H1 (cell line): Measurements from ENCODE around the gene LEO1. TPM values are rescaled to one million over a fixed set of nuclear protein-coding genes. Genes with fewer than 3 reads are reported as not detected.

Experiments
- CTCF ChIA-PET: fragments of 300-600 bp; sonication (Branson Sonifier 250); formaldehyde crosslinking; loops from one replicate; lab custom pipeline; 2021; ENCODE audit not compliant: partially characterized antibody; lab: Charles Lee
- POLR2A ChIA-PET: fragments of 300-600 bp; sonication (Branson Sonifier 250); formaldehyde crosslinking; loops from one replicate; lab custom pipeline; 2021; ENCODE audit warnings: inconsistent platforms; ENCODE audit not compliant: partially characterized antibody; lab: Charles Lee
- DNase-seq, 2 experiments: peaks; one replicate each; pipeline versions ENCODE4 v3.0.0 to v3.0.0-alpha.2; 2010 to 2022; ENCODE audit warnings: low spot score in 2 of 2, low read depth in 1 of 2, mixed read lengths in 1 of 2
- FAIRE-seq: peaks from 2 replicates; lab custom pipeline; 2011; peaks lifted over from hg19 to GRCh38; lab: Jason Lieb, UNC
- H2AFZ ChIP-seq: 2 replicates; pipeline ENCODE4 v1.8.1; 2012; ENCODE audit warnings: low read length, inconsistent platforms
- H2AK5ac ChIP-seq: 2 replicates; pipeline ENCODE4 v1.6.1; 2013; ENCODE audit warnings: low read depth, low read length
- H2BK120ac ChIP-seq: replicated peaks from 2 replicates; pipeline ENCODE3; 2013; ENCODE audit warnings: low read depth, low read length, inconsistent platforms
- H2BK12ac ChIP-seq: 2 replicates; pipeline ENCODE4 v1.6.1; 2013; ENCODE audit warnings: low read depth, low read length
- H2BK15ac ChIP-seq: 2 replicates; pipeline ENCODE4 v1.6.1; 2013; ENCODE audit warnings: low read length
- H2BK20ac ChIP-seq: 2 replicates; pipeline ENCODE4 v1.6.1; 2013; ENCODE audit warnings: low read length
- H2BK5ac ChIP-seq: 2 replicates; pipeline ENCODE4 v1.6.1; 2013; ENCODE audit warnings: low read depth, low read length
- H3K14ac ChIP-seq: 2 replicates; pipeline ENCODE4 v1.6.1; 2013; ENCODE audit warnings: inconsistent platforms; ENCODE audit not compliant: insufficient read length
- H3K18ac ChIP-seq: 2 replicates; pipeline ENCODE4 v1.6.1; 2013; ENCODE audit warnings: low read length; ENCODE audit errors: extremely low read depth
- H3K23ac ChIP-seq: 2 replicates; pipeline ENCODE4 v1.6.1; 2013; ENCODE audit warnings: inconsistent platforms; ENCODE audit not compliant: insufficient read length
- H3K23me2 ChIP-seq: 2 replicates; pipeline ENCODE4 v1.6.1; 2013; ENCODE audit warnings: low read depth, low read length
- H3K27ac ChIP-seq: 2 replicates; pipeline ENCODE4 v1.6.1; 2011; ENCODE audit warnings: low read depth, low read length, inconsistent platforms
- H3K27me3 ChIP-seq, 4 experiments: replicated peaks in 1 of 4; 1 replicate in 1 of 4; 2 replicates in 3 of 4; pipeline versions ENCODE4 v1.6.1 to v1.8.1; 2011 to 2013; ENCODE audit warnings: low read length in 3 of 4, mild to moderate bottlenecking in 3 of 4, inconsistent platforms in 2 of 4, mixed read lengths in 2 of 4, moderate library complexity in 1 of 4; ENCODE audit not compliant: control insufficient read depth in 3 of 4, insufficient read depth in 3 of 4; ENCODE audit errors: extremely low read depth in 1 of 4
- H3K36me3 ChIP-seq, 4 experiments: 2 replicates each; pipeline versions ENCODE4 v1.6.1 to v1.8.1; 2011 to 2013; ENCODE audit warnings: mild to moderate bottlenecking in 4 of 4, low read length in 3 of 4, moderate library complexity in 2 of 4, control low read depth in 1 of 4, inconsistent platforms in 1 of 4; ENCODE audit not compliant: insufficient read depth in 4 of 4, control insufficient read depth in 2 of 4
- H3K4ac ChIP-seq: replicated peaks from 2 replicates; pipeline ENCODE3; 2013; ENCODE audit warnings: low read length, low read depth, mixed read lengths, inconsistent platforms; ENCODE audit not compliant: insufficient read length
- H3K4me1 ChIP-seq, 4 experiments: replicated peaks in 1 of 4; 1 replicate in 1 of 4; 2 replicates in 3 of 4; pipeline versions ENCODE4 v1.6.1 to v1.8.1; 2011 to 2013; ENCODE audit warnings: low read length in 3 of 4, inconsistent platforms in 2 of 4, mixed read lengths in 1 of 4; ENCODE audit not compliant: insufficient read depth in 4 of 4, control insufficient read depth in 3 of 4
- H3K4me2 ChIP-seq, 2 experiments: 2 replicates each; pipeline versions ENCODE4 v1.6.1 to v1.8.1; 2011 to 2013; ENCODE audit warnings: low read depth in 2 of 2, low read length in 2 of 2, control low read depth in 1 of 2, inconsistent platforms in 1 of 2, mild to moderate bottlenecking in 1 of 2; ENCODE audit not compliant: insufficient read depth in 1 of 2
- H3K4me3 ChIP-seq, 4 experiments: fragments of 200-600, 300-600 bp in 1 of 4; sonication (generic), shearing (Covaris generic), sonication (Bioruptor Twin) in 1 of 4; 2 replicates each; pipeline versions ENCODE4 v1.5.1 to v1.8.1; 2011 to 2016; ENCODE audit warnings: low read length in 4 of 4, low read depth in 3 of 4, control low read depth in 2 of 4, inconsistent platforms in 2 of 4, mild to moderate bottlenecking in 2 of 4, mixed read lengths in 1 of 4, moderate library complexity in 1 of 4; ENCODE audit not compliant: insufficient read depth in 2 of 4; ENCODE audit errors: extremely low read depth in 1 of 4
- H3K56ac ChIP-seq: replicated peaks from 2 replicates; pipeline ENCODE3; 2013; ENCODE audit warnings: low read depth, mild to moderate bottlenecking, mixed read lengths, low read length, inconsistent platforms; ENCODE audit not compliant: insufficient read length
- H3K79me1 ChIP-seq: 2 replicates; pipeline ENCODE4 v1.6.1; 2013; ENCODE audit warnings: low read depth, low read length, control low read depth
- H3K79me2 ChIP-seq, 2 experiments: 2 replicates each; pipeline versions ENCODE4 v1.6.1 to v1.8.1; 2012 to 2013; ENCODE audit warnings: low read length in 2 of 2, mild to moderate bottlenecking in 2 of 2, inconsistent platforms in 1 of 2; ENCODE audit not compliant: insufficient read depth in 2 of 2, control insufficient read depth in 1 of 2
- H3K9ac ChIP-seq, 4 experiments: replicated peaks in 1 of 4; 1 replicate in 1 of 4; 2 replicates in 3 of 4; pipeline versions ENCODE4 v1.6.1 to v1.8.1; 2011 to 2013; ENCODE audit warnings: low read depth in 3 of 4, low read length in 3 of 4, control low read depth in 2 of 4, mild to moderate bottlenecking in 2 of 4, moderate library complexity in 2 of 4, inconsistent platforms in 1 of 4; ENCODE audit errors: extremely low read depth in 1 of 4
- H3K9me3 ChIP-seq, 2 experiments: 2 replicates each; pipeline versions ENCODE4 v1.6.1 to v1.8.1; 2012 to 2013; ENCODE audit warnings: mild to moderate bottlenecking in 2 of 2, moderate library complexity in 2 of 2, control low read depth in 1 of 2, inconsistent platforms in 1 of 2, low read depth in 1 of 2, low read length in 1 of 2, mixed read lengths in 1 of 2; ENCODE audit not compliant: insufficient read depth in 2 of 2
- H4K20me1 ChIP-seq, 2 experiments: replicated peaks in 1 of 2; 2 replicates each; pipeline versions ENCODE3 to v1.8.1; 2011 to 2013; ENCODE audit warnings: inconsistent platforms in 2 of 2, low read length in 2 of 2, mild to moderate bottlenecking in 1 of 2; ENCODE audit not compliant: insufficient read depth in 2 of 2, control insufficient read depth in 1 of 2
- H4K5ac ChIP-seq: 2 replicates; pipeline ENCODE4 v1.6.1; 2013; ENCODE audit warnings: low read length, low read depth, mixed read lengths, inconsistent platforms; ENCODE audit not compliant: insufficient read length
- H4K8ac ChIP-seq: 2 replicates; pipeline ENCODE4 v1.8.0; 2013; ENCODE audit warnings: mild to moderate bottlenecking, moderate library complexity, low read length, inconsistent platforms; ENCODE audit not compliant: insufficient read depth; ENCODE audit errors: extremely low read depth
- H4K91ac ChIP-seq: replicated peaks from 2 replicates; pipeline ENCODE3; 2013; ENCODE audit warnings: low read length, mixed read lengths, inconsistent platforms; ENCODE audit not compliant: insufficient read length
- CEBPB ChIP-seq: IDR thresholded peaks from 2 replicates; pipeline ENCODE4 v1.6.1; 2012; ENCODE audit warnings: low read depth, low read length
- GTF2F1 ChIP-seq: IDR thresholded peaks from 2 replicates; pipeline ENCODE4 v1.6.1; 2012; ENCODE audit warnings: low read depth, low read length, improper control_type of control experiment, borderline replicate concordance
- WGBS, 2 experiments: shearing (Covaris generic) in 1 of 2; methylation state at CpG; one replicate each; pipeline versions ENCODE4 v1.1.6 to v1.1.7; 2013 to 2015; ENCODE audit warnings: low lambda C conversion rate in 2 of 2, mixed read lengths in 2 of 2, inconsistent platforms in 1 of 2, low coverage in 1 of 2, missing lambda C conversion rate in 1 of 2; ENCODE audit not compliant: insufficient replicate concordance in 2 of 2, insufficient coverage in 1 of 2, insufficient read length in 1 of 2; ENCODE audit errors: extremely low coverage in 1 of 2, missing lambda C conversion rate in 1 of 2; 5-methylcytosine and 5-hydroxymethylcytosine counted together
- polyA plus RNA-seq, 7 experiments: library from polyadenylated mRNA; depleted of rRNA in 3 of 7; stranded (reverse) in 5 of 7; unstranded in 2 of 7; fragments of >200 nt in 5 of 7; fragments of 200-250 nt in 2 of 7; gene quantifications; 1 replicate in 5 of 7; 2 replicates in 1 of 7; 4 replicates in 1 of 7; pipeline versions ENCODE4 v1.2.1 to v1.2.3, GENCODE V29; 2011 to 2013; ENCODE audit warnings: missing spikeins in 2 of 7, mixed read lengths in 2 of 7
- total RNA-seq: library from RNA; stranded (reverse); fragmentation: NEBNext Ultra II Directional; extraction: Animal tissue kit (Norgen Biotek cat#: 25700); gene quantifications from 2 replicates; pipeline ENCODE4 v1.2.1, GENCODE V29; 2021

Gene LEO1
- total and polyA plus RNA-seq, 2 of the 8 experiments (the other 6 are each of a cell fraction or from before 2014, with no cell fraction given), result 1.6 to 27.4 TPM

- Histone ChIP-seq H3K4me2 (no peak overlapping the region), H3K23me2 (no peaks in the 10 kb centered on the region), H3K9ac (no peak overlapping the region), H4K91ac (no peak overlapping the region), H3K4me1 (peaks cover 0 to under 1% (median 0%) of the 10 kb centered on the region in 4 experiments; a peak in 1 of 7 replicates), H3K23ac (no peak overlapping the region), H3K79me2 (no peaks in the 10 kb centered on the region), H3K18ac (no peak overlapping the region), H3K36me3 (no peaks in the 10 kb centered on the region), H3K27me3 (no peaks in the 10 kb centered on the region), H2BK120ac (no peak overlapping the region), H2AK5ac (no peak overlapping the region), H2BK15ac (no peak overlapping the region), H3K4ac (no peak overlapping the region), H2BK12ac (no peak overlapping the region), H2AFZ (no peak overlapping the region), H3K14ac (no peak overlapping the region), H3K56ac (no peak overlapping the region), H3K9me3 (no peaks in the 10 kb centered on the region), H2BK5ac (no peak overlapping the region), H3K27ac (no peak overlapping the region), H4K5ac (no peak overlapping the region), H3K4me3 (no peak overlapping the region), H3K79me1 (no peaks in the 10 kb centered on the region), H4K20me1 (no peaks in the 10 kb centered on the region), H4K8ac (no peak overlapping the region), H2BK20ac (no peak overlapping the region)
- 85% methylated on average over 3 of the region's 3 CpGs; no CpG with 5 or more reads in 1 of the 2 experiments for WGBS, 2 experiments
- TF ChIP-seq GTF2F1 (no peak), CEBPB (peak; percentile 45; the same call in 1 of the 2 replicates)
- FAIRE-seq (no peak), DNase-seq (no peak)
- ChIA-PET POLR2A (no interaction called here), CTCF (no interaction called here)
Measured at GRCh38 chr15:52013151-52013791, 41.7 kb upstream of the LEO1 start.
